HG02798 (cell line): ENCODE measurements around the gene NOLC1.

Experiments
- ATAC-seq: cut with Tn5 transposase; IDR thresholded peaks from one replicate; pipeline ENCODE4 v1.9.1; 2021; ENCODE audit warnings: mild to moderate bottlenecking; ENCODE audit not compliant: unreplicated experiment, poor library complexity

Gene NOLC1

GRCh38 chr10:102196893-102197292 lies 44.7 kb downstream of the NOLC1 start:
- no peak for ATAC-seq

DNA sequence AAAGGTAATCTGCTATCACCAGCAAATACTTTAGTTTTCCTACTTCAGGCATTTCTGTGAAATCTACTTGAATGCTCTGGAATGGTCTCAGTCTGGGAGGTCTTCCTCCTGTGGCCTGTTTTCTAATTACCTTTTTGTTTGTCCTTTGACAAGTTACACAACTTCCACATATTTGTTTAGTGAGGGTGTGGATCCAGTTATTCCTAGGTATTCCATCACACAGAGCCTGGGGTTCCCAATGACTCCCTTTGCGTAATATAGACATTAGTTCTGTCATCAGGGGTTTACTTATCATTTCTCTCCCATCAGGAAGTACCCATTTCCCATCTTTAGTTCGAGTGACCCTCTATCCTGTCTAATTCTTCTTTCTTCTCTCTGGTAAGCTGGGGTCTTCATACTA lies 45.8 kb downstream of the NOLC1 start:
- ATAC-seq, result no peak

GRCh38 chr10:102200751-102201640 lies 48.8 kb downstream of the NOLC1 start:
- no peak for ATAC-seq

DNA sequence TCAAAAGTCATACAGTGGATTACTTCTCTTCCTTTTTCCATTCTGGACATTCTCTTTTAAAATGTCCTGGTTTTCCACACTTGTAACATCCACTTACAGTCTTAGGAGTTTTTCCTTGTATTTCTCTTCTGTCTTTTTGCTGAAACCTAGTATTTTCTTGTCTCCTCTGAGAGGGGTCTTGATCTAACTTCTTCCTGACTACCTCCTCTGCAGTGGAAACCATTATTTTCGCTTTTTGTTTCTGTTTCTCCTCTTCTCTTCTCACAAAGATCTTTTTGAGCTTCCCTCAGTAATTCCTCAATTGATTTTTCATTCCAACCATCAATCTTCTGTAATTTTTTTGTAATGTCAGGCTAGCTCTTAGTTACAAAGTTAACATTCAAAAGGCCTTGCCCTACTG lies 50.2 kb downstream of the NOLC1 start:
- ATAC-seq, result no peak

- ATAC-seq, result no peak
Measured at GRCh38 chr10:102208311-102209035, 56.3 kb downstream of the NOLC1 start.

DNA sequence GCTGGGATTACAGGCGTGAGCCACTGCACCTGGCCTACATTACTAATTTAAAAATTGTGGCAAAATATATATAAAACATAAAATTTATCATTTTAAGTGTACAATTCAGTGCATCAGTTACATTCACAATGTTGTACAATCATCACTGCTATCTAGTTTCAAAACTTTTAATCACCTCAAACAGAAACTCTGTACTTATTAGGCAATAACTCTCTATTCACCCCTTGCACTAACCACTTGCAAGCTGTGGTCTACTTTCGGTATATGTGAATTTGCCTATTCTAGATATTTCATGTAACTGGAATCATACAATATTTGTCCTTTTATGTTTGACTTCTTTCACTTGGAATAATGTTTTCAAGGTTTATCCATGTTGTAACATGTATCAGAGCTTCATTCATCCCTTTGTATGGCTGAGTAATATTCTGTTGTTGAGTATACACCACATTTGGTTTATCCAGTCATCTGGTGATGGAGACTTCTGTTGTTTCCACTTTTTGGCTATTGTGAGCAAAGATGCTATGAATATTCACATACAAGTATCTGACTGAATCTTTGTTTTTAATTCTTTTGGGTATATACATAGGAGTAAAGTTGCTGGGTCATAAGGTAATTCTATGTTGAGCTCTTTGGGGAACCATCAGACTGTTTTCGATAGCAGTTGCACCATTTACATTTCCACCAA lies 59.6 kb downstream of the NOLC1 start:
- ATAC-seq, result no peak
